ENCODE data around the gene CREG2. TPM values are rescaled to one million over a fixed set of nuclear protein-coding genes. Genes with fewer than 3 reads are reported as not detected.
A peak's percentile ranks its signal among the peaks of the same experiment; 100 is the strongest.

Gene CREG2
- total RNA-seq, 1 donor from 2014 or later = 0.26 TPM

GRCh38 chr2:101364878-101365277 is 22.4 kb downstream of the CREG2 start:
- DNase-seq (ENCODE audit: low read depth) = no peak
- no peak for FAIRE-seq
- no peak for TF ChIP-seq CTCF (IDR thresholded peaks at IDR 0.05; ENCODE audit: insufficient read depth, low read length, severe bottlenecking)
- no peaks in the 10 kb centered on the region for H3K27me3 ChIP-seq (ENCODE audit: control insufficient read depth, insufficient read depth, low read length)
- H3K36me3 ChIP-seq (ENCODE audit: control insufficient read depth, insufficient read depth, low read length) = no peaks in the 10 kb centered on the region
- no peak overlapping the region for H3K4me3 ChIP-seq (ENCODE audit: low read depth, low read length)

- DNase-seq (ENCODE audit: low read depth) (no peak), FAIRE-seq (no peak)
- no peaks in the 10 kb centered on the region for H3K27me3 ChIP-seq (ENCODE audit: control insufficient read depth, insufficient read depth, low read length)
- no peak for TF ChIP-seq CTCF (IDR thresholded peaks at IDR 0.05; ENCODE audit: insufficient read depth, low read length, severe bottlenecking)
- H3K4me3 ChIP-seq (ENCODE audit: low read depth, low read length) = no peak overlapping the region
- H3K36me3 ChIP-seq (ENCODE audit: control insufficient read depth, insufficient read depth, low read length) = no peaks in the 10 kb centered on the region
Observed at GRCh38 chr2:101362777-101363176, 24.5 kb downstream of the CREG2 start.

GRCh38 chr2:101362316-101362715 is 25.0 kb downstream of the CREG2 start:
- TF ChIP-seq CTCF (IDR thresholded peaks at IDR 0.05; ENCODE audit: insufficient read depth, low read length, severe bottlenecking) = no peak
- FAIRE-seq = no peak
- Histone ChIP-seq H3K36me3 (ENCODE audit: control insufficient read depth, insufficient read depth, low read length) (no peaks in the 10 kb centered on the region), H3K4me3 (ENCODE audit: low read depth, low read length) (no peak overlapping the region), H3K27me3 (ENCODE audit: control insufficient read depth, insufficient read depth, low read length) (no peaks in the 10 kb centered on the region)
- DNase-seq (ENCODE audit: low read depth) = no peak

- Histone ChIP-seq H3K27me3 (ENCODE audit: control insufficient read depth, insufficient read depth, low read length) (no peaks in the 10 kb centered on the region), H3K36me3 (ENCODE audit: control insufficient read depth, insufficient read depth, low read length) (no peaks in the 10 kb centered on the region), H3K4me3 (ENCODE audit: low read depth, low read length) (no peak overlapping the region)
- FAIRE-seq (peak; percentile 13), DNase-seq (ENCODE audit: low read depth) (no peak)
- no peak for TF ChIP-seq CTCF (IDR thresholded peaks at IDR 0.05; ENCODE audit: insufficient read depth, low read length, severe bottlenecking)
Observed at GRCh38 chr2:101361522-101361921, 25.8 kb downstream of the CREG2 start.

- FAIRE-seq (no peak), DNase-seq (ENCODE audit: low read depth) (no peak)
- no peaks in the 10 kb centered on the region for H3K36me3 ChIP-seq (ENCODE audit: control insufficient read depth, insufficient read depth, low read length)
- TF ChIP-seq CTCF (IDR thresholded peaks at IDR 0.05; ENCODE audit: insufficient read depth, low read length, severe bottlenecking) = no peak
- H3K27me3 ChIP-seq (ENCODE audit: control insufficient read depth, insufficient read depth, low read length) = no peaks in the 10 kb centered on the region
- H3K4me3 ChIP-seq (ENCODE audit: low read depth, low read length) = no peak overlapping the region
Observed at GRCh38 chr2:101361121-101361520, 26.2 kb downstream of the CREG2 start.

- TF ChIP-seq CTCF (IDR thresholded peaks at IDR 0.05; ENCODE audit: insufficient read depth, low read length, severe bottlenecking) = no peak
- no peaks in the 10 kb centered on the region for H3K36me3 ChIP-seq (ENCODE audit: control insufficient read depth, insufficient read depth, low read length)
- no peaks in the 10 kb centered on the region for H3K27me3 ChIP-seq (ENCODE audit: control insufficient read depth, insufficient read depth, low read length)
- DNase-seq (ENCODE audit: low read depth) (peak; percentile 92), FAIRE-seq (peak; percentile 83)
- no peak overlapping the region for H3K4me3 ChIP-seq (ENCODE audit: low read depth, low read length)
Observed at GRCh38 chr2:101360232-101360631, 27.1 kb downstream of the CREG2 start.

Measured in bronchial epithelial cell (primary cell).